K562 (cell line): ENCODE measurements around the gene ATP5PO. TPM values are rescaled to one million over a fixed set of nuclear protein-coding genes. Genes with fewer than 3 reads are reported as not detected.

Experiments used
- CBX5 ChIP-seq: IDR thresholded peaks from 2 replicates; pipeline ENCODE4 v1.6.1; 2014; ENCODE audit warnings: low read depth, borderline replicate concordance
- KLF6 ChIP-seq: fragments of 250-450 bp; sonication (Bioruptor Pico); IDR thresholded peaks from 2 replicates; pipeline ENCODE4 v1.4.0; 2020; ENCODE audit warnings: mild to moderate bottlenecking, moderate library complexity, borderline replicate concordance
- MAZ ChIP-seq, 2 experiments: fragments of 450-650 bp in 1 of 2; sonication (generic) in 1 of 2; formaldehyde crosslinking; IDR thresholded peaks in 1 of 2; conservative IDR thresholded peaks in 1 of 2; 2 replicates each; pipeline versions ENCODE4 v1.4.0 to v1.5.0; 2020; ENCODE audit warnings: mild to moderate bottlenecking in 1 of 2, missing genetic modification reagents in 1 of 2
- MEIS2 ChIP-seq: fragments of 450-650 bp; IDR thresholded peaks from 2 replicates; pipeline ENCODE4 v1.6.1; 2014; ENCODE audit warnings: mild to moderate bottlenecking; ENCODE audit not compliant: partially characterized antibody
- RBM34 ChIP-seq: fragments of 200-400 bp; formaldehyde crosslinking; IDR thresholded peaks from 2 replicates; pipeline ENCODE4 v1.6.1; 2018; ENCODE audit warnings: low read length, borderline replicate concordance; ENCODE audit not compliant: insufficient read depth
- SMAD4 ChIP-seq: fragments of 250-450 bp; sonication (Bioruptor Pico); conservative IDR thresholded peaks from 2 replicates; pipeline ENCODE4 v1.8.0; 2021; ENCODE audit warnings: inconsistent platforms, mild to moderate bottlenecking, moderate library complexity
- ZNF583 ChIP-seq: fragments of 250-450 bp; sonication (Bioruptor Pico); IDR thresholded peaks from 2 replicates; pipeline ENCODE4 v1.4.0; 2020
- ZNF592 ChIP-seq: fragments of 450-650 bp; IDR thresholded peaks from 2 replicates; pipeline ENCODE4 v1.6.1; 2017; ENCODE audit warnings: antibody characterized with exemption, mild to moderate bottlenecking
- ZNF639 ChIP-seq, 2 experiments: fragments of 200-800 bp in 1 of 2; sonication (Bioruptor generic) in 1 of 2; sonication (generic) in 1 of 2; formaldehyde crosslinking in 1 of 2; IDR thresholded peaks in 1 of 2; conservative IDR thresholded peaks in 1 of 2; 2 replicates each; pipeline versions ENCODE4 v1.5.0 to v1.6.1; 2016 to 2020; ENCODE audit warnings: missing compliant biosample characterization in 1 of 2, missing genetic modification characterization in 1 of 2, missing genetic modification reagents in 1 of 2
- polyA plus RNA-seq, 8 experiments: library from polyadenylated mRNA; depleted of rRNA in 4 of 8; stranded (reverse) in 5 of 8; unstranded in 3 of 8; fragments of >200 nt; fragmentation: Nextera tagmentation in 2 of 8; fragmentation: Illumina TruSeq in 1 of 8; extraction: Ambion mirVana in 2 of 8; extraction: Trizol in 1 of 8; gene quantifications; 2 replicates each; pipeline versions ENCODE4 v1.2.1 to v1.2.3, GENCODE V29; 2011 to 2014; ENCODE audit warnings: inconsistent platforms in 1 of 8, missing spikeins in 1 of 8
- total RNA-seq, 7 experiments: library from RNA; depleted of rRNA in 6 of 7; stranded (reverse); fragments of >200 nt in 6 of 7; fragmentation: Illumina TruSeq in 2 of 7; extraction: Trizol in 2 of 7; gene quantifications; 2 replicates each; pipeline versions ENCODE4 v1.2.1 to v1.2.3, GENCODE V29; 2011 to 2021; ENCODE audit warnings: low replicate concordance in 1 of 7
- TF ChIP-seq, protein P1 (sequence below): fragments of 200-800 bp; sonication (Bioruptor generic); IDR thresholded peaks from 2 replicates; pipeline ENCODE4 v1.6.1; 2017; ENCODE audit warnings: missing genetic modification characterization, missing compliant biosample characterization
- TF ChIP-seq, protein P2 (sequence below): sonication (generic); formaldehyde crosslinking; IDR thresholded peaks from 2 replicates; pipeline ENCODE4 v1.8.0; 2022; ENCODE audit warnings: missing genetic modification reagents, mild to moderate bottlenecking, borderline replicate concordance

Gene ATP5PO
- total and polyA plus RNA-seq, 9 of the 15 experiments (the other 6 are each of a cell fraction or from before 2014, with no cell fraction given), result 367 to 2,722 (median 808) TPM

DNA sequence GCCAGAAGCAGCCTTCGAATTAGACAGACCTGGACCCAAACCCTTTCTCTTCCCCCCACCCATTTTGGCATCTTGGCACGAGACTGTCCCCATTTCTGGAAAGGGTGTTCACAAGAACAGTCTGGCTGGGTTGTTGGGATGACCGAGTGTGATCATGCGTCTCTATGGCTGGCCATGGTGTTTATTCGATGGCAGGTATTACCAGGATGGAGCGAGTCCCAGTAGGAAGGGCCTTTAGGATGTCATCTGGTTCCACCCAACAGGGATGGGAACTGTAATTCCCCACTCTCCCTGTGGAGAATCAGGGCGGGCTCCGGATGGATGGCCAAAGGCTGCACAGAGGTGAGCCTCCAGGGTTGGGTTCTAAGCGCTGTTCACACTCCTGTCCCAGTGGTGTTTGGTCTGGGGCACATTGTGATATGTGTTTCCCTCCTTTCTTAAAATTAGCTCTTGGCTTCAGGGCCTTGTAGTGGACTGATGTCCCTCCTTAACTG lies 33.4 kb upstream of the ATP5PO start (continued):
- peak; percentile 36; the same call in 1 of the 2 replicates for TF ChIP-seq ZNF592
- no peak for TF ChIP-seq MEIS2
- TF ChIP-seq MAZ (CRISPR knock-in tag; conservative IDR thresholded peaks at IDR 0.05 in 1 of 2, IDR thresholded peaks at IDR 0.05 in 1 of 2), result no peak
- TF ChIP-seq RBM34, result no peak
- TF ChIP-seq CBX5, result no peak
- TF ChIP-seq SMAD4 (CRISPR knock-in tag), result peak; percentile 14; the same call in 1 of the 2 replicates
- TF ChIP-seq, protein P1, sequence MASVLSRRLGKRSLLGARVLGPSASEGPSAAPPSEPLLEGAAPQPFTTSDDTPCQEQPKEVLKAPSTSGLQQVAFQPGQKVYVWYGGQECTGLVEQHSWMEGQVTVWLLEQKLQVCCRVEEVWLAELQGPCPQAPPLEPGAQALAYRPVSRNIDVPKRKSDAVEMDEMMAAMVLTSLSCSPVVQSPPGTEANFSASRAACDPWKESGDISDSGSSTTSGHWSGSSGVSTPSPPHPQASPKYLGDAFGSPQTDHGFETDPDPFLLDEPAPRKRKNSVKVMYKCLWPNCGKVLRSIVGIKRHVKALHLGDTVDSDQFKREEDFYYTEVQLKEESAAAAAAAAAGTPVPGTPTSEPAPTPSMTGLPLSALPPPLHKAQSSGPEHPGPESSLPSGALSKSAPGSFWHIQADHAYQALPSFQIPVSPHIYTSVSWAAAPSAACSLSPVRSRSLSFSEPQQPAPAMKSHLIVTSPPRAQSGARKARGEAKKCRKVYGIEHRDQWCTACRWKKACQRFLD (CRISPR knock-in tag), result no peak
- TF ChIP-seq KLF6 (CRISPR knock-in tag), result 0 out of 2 replicates have a peak, but pooled peaks have one; percentile 28
- TF ChIP-seq ZNF639 (CRISPR knock-in tag; conservative IDR thresholded peaks at IDR 0.05 in 1 of 2, IDR thresholded peaks at IDR 0.05 in 1 of 2), result peak in 1 of 2 experiments; percentile 29; a peak in 1 of 4 replicates
- TF ChIP-seq ZNF583 (CRISPR knock-in tag), result 0 out of 2 replicates have a peak, but pooled peaks have one; percentile 47
- TF ChIP-seq, protein P2, sequence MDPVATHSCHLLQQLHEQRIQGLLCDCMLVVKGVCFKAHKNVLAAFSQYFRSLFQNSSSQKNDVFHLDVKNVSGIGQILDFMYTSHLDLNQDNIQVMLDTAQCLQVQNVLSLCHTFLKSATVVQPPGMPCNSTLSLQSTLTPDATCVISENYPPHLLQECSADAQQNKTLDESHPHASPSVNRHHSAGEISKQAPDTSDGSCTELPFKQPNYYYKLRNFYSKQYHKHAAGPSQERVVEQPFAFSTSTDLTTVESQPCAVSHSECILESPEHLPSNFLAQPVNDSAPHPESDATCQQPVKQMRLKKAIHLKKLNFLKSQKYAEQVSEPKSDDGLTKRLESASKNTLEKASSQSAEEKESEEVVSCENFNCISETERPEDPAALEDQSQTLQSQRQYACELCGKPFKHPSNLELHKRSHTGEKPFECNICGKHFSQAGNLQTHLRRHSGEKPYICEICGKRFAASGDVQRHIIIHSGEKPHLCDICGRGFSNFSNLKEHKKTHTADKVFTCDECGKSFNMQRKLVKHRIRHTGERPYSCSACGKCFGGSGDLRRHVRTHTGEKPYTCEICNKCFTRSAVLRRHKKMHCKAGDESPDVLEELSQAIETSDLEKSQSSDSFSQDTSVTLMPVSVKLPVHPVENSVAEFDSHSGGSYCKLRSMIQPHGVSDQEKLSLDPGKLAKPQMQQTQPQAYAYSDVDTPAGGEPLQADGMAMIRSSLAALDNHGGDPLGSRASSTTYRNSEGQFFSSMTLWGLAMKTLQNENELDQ, result no peak
